ENCODE results near the gene TMEM271.

TMEM271 gene

GRCh38 chr4:583820-584219 lies 7.7 kb upstream of the TMEM271 start:
- no peak for TF ChIP-seq JUND (IDR thresholded peaks at IDR 0.05; ENCODE audit: low read depth)
- in situ Hi-C loops (cut with HindIII; ENCODE audit: low pct_unique_long_range_greater_than_20kb, low sequenced_read_pairs), result no loop called here
- DNase-seq (ENCODE audit: low read depth in 1 of 2, low spot score in 1 of 2), result no peak

DNA sequence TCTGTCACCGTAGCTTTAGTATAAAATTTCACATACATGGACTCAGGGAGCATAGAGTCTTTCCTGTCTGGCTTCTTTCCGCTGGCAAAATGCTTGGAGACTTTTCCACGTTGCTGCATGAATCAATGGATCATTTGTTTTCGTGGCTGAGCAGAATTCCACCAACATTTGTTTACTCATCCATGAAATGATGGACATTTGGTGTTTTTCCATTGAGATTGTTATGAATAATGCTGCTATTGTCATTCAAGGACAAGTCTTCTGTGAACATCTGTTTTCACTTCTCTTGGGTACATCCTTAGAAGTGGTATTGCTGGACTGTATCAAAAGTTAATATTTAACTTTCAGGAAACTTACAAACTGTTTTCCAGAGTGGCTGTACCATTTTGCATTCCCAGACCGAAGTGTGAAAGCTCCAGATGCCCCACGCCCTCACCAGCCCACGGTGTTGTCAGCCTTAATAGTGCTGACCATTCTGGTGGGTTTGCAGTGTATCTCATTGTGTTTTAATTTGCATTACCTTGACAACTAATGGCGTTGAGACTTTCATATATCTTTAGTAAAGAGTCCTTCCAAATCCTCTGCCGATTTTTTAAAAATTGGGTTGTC lies 5.8 kb upstream of the TMEM271 start:
- in situ Hi-C loops (cut with HindIII; ENCODE audit: low pct_unique_long_range_greater_than_20kb, low sequenced_read_pairs), result no loop called here
- no peak for DNase-seq (ENCODE audit: low read depth in 1 of 2, low spot score in 1 of 2)
- TF ChIP-seq JUND (IDR thresholded peaks at IDR 0.05; ENCODE audit: low read depth), result no peak

- no peak for DNase-seq (ENCODE audit: low read depth in 1 of 2, low spot score in 1 of 2)
- in situ Hi-C loops (cut with HindIII; ENCODE audit: low pct_unique_long_range_greater_than_20kb, low sequenced_read_pairs), result no loop called here
- TF ChIP-seq JUND (IDR thresholded peaks at IDR 0.05; ENCODE audit: low read depth), result no peak
Observed at GRCh38 chr4:581181-581580, 5.1 kb upstream of the TMEM271 start.

DNA sequence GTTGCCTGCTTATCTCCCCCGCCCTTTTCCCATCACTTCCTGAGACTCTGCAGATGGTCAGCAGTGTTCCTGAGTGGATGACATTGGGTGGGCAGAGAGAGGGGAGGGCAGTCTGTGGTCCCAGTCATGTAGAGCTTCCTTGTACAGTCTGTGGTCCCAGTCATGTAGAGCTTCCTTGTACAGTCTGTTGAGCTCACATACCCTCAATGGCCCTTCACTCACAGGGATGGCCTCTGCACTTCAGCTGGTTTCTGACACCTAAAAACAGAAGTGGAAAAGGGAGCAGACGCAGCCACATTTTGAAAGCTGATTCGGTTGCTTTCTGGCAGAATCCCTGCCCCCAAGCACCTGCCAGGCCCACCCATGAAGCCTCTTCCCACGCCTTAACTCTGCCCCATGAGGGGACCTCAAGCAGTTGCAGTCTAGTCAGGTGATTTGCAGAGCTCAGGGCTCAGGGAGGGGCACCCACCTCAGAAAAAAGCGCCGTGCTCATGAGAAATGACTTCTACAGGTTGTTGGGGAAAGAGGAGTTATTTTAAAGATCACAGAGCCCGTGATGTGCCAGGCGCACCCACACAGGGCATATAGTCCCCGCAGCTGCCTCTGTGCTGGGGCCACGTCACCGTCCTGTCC lies 3.6 kb upstream of the TMEM271 start:
- no peak for TF ChIP-seq JUND (IDR thresholded peaks at IDR 0.05; ENCODE audit: low read depth)
- in situ Hi-C loops (cut with HindIII; ENCODE audit: low pct_unique_long_range_greater_than_20kb, low sequenced_read_pairs), result no loop called here
- no peak for DNase-seq (ENCODE audit: low read depth in 1 of 2, low spot score in 1 of 2)

GRCh38 chr4:578451-579443 lies 2.7 kb upstream of the TMEM271 start:
- in situ Hi-C loops (cut with HindIII; ENCODE audit: low pct_unique_long_range_greater_than_20kb, low sequenced_read_pairs), result no loop called here
- DNase-seq (ENCODE audit: low read depth in 1 of 2, low spot score in 1 of 2), result no peak
- TF ChIP-seq JUND (IDR thresholded peaks at IDR 0.05; ENCODE audit: low read depth), result no peak

DNA sequence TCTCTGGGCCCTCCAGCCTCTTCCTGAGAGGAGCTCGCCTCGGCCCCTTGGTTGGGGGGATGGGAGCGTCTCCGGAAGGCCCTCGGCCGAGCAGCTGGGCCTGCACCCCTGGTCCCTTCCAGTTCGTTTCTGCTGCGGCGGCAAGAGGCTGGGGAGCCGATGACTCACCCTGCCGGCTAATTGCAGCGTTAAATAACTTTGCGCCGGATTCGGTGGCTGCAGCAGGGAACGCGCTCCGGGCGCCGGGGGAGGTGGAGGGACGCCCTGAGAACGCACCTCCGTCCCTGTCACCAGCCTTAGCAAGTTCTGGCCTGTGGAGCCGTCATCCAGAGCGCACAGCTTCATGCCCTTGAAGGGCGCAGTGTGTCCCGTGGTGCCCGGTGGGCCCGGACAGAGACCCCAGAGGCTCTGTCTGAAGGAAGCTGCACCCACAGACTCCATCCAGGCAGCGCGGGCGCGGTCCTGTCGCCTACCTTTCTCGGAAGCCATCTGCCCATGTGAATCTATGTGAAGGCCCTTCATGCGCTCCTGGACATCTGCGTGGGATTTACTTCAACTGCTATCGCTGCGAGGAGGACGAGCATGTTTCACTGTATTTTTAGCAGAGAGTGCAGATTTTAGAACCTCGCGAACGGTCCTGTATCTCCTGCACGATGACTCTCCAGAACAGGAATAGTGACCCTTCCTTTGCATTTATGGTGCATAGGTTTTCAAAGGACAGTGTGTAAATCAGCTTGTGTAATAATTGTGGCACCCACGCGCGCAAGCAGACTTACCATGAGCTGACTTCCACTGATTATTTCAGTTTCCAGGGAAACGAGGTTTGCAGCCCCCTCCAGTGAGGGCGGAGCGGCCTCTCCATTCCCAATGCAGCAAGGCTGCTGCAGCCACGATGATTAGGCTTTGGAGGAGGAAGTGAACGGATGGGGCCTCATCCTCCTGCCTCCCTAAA lies 1.7 kb upstream of the TMEM271 start:
- TF ChIP-seq JUND (IDR thresholded peaks at IDR 0.05; ENCODE audit: low read depth), result no peak
- DNase-seq (ENCODE audit: low read depth in 1 of 2, low spot score in 1 of 2), result no peak
- in situ Hi-C loops (cut with HindIII; ENCODE audit: low pct_unique_long_range_greater_than_20kb, low sequenced_read_pairs), result no loop called here

DNA sequence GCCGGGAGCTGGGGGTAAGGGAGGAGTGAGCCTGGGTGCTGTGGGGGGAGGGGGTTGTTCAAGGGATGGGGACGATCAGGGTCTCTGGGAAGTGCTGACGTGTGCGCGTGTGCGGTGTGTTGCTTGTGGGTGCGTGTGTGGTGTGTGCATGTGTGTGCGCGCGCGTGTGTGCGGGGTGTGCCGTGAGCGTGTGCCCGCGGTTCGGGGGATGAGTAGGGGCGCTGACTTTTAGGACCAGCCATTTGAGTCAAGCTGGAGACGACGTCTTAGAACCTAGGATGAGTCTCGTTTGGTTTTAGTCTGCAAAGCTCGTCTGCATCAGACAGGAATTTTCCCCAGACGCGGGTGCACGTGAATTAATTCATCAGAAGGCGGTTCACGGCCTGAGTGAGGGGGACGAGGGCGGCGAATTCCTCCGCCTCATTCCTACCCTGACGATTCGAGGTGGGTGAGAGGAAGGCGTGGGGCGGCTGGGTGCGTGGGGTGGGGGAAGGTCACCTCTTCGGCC lies 950 bp upstream of the TMEM271 start:
- DNase-seq (ENCODE audit: low read depth in 1 of 2, low spot score in 1 of 2), result no peak
- in situ Hi-C loops (cut with HindIII; ENCODE audit: low pct_unique_long_range_greater_than_20kb, low sequenced_read_pairs), result no loop called here
- no peak for TF ChIP-seq JUND (IDR thresholded peaks at IDR 0.05; ENCODE audit: low read depth)

- no peak for DNase-seq (ENCODE audit: low read depth in 1 of 2, low spot score in 1 of 2)
- in situ Hi-C loops (cut with HindIII; ENCODE audit: low pct_unique_long_range_greater_than_20kb, low sequenced_read_pairs), result no loop called here
- TF ChIP-seq JUND (IDR thresholded peaks at IDR 0.05; ENCODE audit: low read depth), result no peak
Observed at GRCh38 chr4:575281-576141, 584 bp downstream of the TMEM271 start.

GRCh38 chr4:574346-575161 lies 1.5 kb downstream of the TMEM271 start:
- DNase-seq (ENCODE audit: low read depth in 1 of 2, low spot score in 1 of 2), result no peak
- in situ Hi-C loops (cut with HindIII; ENCODE audit: low pct_unique_long_range_greater_than_20kb, low sequenced_read_pairs), result no loop called here
- no peak for TF ChIP-seq JUND (IDR thresholded peaks at IDR 0.05; ENCODE audit: low read depth)

GRCh38 chr4:573122-573892 lies 2.8 kb downstream of the TMEM271 start:
- in situ Hi-C loops (cut with HindIII; ENCODE audit: low pct_unique_long_range_greater_than_20kb, low sequenced_read_pairs), result no loop called here
- no peak for TF ChIP-seq JUND (IDR thresholded peaks at IDR 0.05; ENCODE audit: low read depth)
- DNase-seq (ENCODE audit: low read depth in 1 of 2, low spot score in 1 of 2), result no peak

Measured in T47D (cell line).